CD4-positive, alpha-beta T cell treated with Interleukin-15 for 4 hours (primary cell): Measurements from ENCODE around the gene ADAMTS5.

Experiments
- DNase-seq: peaks from one replicate; pipeline ENCODE4 v3.0.0-alpha.2; 2020; ENCODE audit warnings: low spot score

The ADAMTS5 gene

DNA sequence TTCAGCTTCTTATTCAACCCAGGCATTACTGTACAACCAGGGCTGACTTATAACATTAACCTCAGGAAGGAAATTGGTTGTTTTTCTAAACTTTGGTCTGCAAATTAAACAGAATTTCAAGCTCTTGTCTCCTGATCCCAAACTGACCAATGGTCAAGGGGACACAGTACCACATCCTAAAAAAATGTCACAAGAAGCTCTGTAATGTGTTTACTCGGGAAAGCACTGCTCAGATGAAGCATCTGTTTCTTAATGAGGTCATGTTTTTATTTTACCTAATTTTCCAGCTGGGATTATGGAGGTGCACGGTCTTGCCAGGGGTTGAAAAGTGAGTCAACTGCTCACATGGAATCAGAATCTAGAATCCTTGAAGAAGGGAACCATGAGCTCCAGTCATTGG, 18.7 kb downstream of the ADAMTS5 start:
- DNase-seq = no peak

DNA sequence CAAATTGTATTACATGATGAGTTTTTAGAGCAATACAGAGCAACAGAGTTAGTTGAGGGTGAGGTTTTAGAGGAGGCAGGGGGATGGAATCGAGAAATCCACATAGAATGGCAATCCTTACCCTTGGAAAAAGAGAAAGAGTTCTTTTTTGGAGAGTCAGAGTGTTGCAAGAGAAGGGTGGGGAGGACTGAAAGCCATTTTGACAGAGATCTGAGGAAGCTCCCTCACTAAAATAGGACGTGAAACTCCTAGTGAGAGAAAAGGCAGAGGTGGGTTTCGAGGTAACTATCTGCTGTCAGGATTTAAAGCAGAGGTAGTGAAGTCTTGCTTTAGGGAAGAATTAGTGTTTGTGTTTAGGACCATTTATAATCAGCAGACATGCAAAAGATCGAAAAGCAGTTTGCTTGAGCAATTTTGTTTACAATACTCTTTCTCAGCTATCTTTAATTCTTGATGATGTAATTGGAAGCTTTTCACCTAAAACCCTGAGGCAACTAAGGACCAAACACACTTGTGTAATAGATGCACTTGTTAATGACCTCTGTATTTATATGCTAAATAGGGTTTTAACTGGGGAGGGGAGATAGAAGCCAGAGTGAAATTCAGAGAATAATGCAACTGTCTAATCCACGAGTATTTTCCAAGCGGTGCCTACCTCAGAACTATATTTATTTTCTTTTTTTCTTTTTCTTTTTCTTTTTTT, 20.0 kb downstream of the ADAMTS5 start:
- DNase-seq = no peak

DNA sequence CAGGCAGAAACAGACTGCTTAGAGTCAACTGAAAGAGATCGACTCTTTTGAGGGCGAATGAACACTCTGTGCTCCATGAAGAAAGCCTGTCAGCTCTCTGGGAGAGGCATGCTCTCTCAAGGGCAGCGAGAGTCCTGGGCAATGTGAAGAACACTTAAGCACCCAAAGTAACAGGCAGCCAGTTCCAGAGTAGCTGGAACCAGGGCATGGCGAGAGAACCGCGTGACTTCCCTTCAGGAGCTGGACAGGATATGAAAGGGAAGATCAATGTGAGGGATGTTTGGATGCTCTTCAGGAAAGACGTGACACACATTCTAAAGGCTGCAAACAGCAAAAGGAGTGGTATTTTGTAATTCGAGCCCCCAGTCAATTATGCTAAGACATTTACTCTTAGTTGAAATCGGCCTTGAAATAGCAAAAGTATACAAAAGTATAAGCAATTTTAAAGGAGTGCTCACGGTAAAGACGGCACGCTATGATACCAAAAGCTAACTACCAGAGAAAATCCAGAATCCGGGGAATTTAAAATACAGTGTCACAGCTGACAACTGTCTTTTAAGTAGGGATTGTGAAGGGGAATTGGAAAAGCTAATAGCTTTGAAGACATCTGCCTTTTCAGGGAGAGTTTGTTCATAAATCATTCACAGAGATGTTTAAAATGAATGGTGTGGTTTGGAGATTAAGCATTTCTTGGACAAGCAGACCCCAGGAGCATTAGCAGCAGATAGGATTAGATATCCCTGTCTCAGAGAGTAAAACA, 20.8 kb downstream of the ADAMTS5 start:
- no peak for DNase-seq

DNA sequence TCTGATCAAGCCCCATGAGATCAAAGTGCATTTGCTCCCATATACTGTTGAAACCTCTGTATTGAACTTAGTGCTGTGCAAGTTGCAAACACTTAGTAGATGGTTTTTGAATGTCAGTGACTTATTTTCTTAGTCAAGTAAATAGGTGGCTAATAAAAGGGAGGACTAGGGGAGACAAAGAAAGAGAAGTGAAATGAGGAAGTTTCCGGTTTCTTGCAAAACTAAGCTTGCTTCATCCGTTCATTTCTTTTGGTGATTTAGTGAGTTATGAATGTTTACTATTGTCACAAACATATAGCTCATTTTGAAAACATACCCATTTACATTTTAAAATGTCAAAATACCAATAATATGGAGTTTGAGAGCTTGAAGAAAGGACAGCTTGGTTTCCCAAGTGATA, 23.0 kb downstream of the ADAMTS5 start:
- no peak for DNase-seq

DNA sequence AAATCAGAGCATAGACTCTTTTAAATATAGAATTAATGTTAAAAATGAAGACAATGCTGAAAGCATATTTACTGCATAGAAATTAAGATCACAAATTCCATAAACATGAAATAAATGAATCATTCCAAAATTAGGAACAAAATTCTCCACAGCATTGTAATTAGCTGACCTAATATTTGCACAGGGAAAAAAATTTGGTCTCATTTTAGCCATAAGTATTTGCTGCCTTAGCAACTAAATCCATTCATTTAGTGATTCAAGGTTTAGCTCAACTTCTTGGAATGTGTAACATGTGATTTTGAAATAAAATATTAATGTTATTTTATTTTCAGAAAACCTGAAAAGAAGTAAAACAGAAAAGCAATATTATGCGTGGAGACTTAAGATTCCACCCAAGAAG, 25.5 kb downstream of the ADAMTS5 start:
- no peak for DNase-seq

DNA sequence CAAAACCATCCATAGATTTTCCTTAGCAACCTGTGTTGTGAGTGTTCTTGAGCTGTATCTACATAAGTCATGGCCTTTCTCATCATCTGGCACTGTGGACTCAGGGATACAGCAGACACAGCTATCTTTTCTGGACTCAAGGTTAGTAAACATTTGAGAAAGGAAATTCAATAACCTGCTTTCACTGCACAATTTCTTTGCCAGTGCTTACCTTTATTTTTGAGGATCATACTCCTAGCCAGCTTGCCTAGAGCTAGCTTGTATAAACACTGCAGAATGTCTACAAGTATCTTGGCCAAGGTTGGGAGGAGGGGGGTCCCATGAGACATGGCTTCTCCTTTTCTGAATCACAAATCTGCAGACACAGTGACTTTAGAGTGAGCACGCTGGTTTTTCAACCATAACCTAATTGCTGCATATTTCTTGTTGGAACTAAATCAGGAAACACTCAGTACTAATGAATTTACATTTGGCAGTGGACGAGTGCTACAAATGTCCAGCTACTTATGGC, 27.2 kb downstream of the ADAMTS5 start:
- DNase-seq = no peak

DNA sequence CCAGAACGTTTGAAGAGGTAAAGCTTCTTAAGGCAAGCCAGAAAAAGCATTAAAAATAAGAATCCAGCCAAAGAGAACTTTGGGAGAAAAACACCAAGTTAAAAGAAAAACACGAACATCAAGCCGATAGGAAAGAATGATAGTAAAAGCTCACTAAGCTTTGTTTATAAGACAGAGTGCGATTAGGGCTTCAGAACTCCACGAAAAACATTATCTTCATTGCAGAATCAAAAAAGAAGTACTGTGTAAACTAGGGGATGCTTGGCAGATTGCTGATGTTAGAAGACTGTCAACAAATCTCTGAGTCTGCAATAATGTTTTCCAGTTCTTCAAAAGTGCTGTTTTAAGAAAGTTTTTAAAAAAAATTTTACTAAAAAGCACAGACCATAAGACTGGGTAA, 30.2 kb downstream of the ADAMTS5 start:
- DNase-seq = no peak

DNA sequence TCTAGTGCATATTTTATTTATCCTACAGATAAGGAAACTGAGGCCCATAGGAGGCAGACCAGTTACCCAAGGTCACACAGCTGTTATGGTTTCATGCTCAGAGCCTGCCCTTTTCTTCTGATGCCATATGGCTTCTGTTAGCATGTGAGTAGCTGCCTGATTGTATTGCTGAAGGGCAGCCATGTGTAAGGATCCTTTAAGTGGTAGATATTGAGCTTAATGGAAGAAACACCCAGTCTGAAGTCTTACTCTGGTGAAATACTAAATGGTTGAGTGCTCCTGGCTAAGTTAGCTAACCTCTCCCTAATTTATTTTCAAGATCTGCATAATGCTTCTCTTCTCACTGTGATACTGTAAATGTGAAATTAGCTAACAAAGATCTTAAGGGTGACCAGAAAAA, 30.9 kb downstream of the ADAMTS5 start:
- no peak for DNase-seq

DNA sequence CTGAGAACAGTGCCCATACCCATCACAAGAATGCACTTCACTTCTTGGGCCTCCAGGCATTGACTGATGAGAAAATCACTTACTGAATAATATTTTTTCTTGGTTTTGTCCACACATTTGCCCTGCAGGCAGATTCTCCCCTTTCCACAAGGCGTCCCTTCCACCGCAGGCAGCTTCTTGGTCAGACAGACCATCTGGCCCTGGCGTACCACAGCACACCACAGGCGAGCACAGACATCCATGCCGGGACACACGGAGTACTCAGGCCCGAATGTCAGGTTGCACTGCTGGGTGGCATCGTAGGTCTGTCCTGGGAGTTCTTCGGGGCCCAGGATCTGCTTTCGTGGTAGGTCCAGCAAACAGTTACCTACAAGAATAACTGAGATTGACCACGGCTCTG, 32.5 kb downstream of the ADAMTS5 start:
- DNase-seq = no peak

DNA sequence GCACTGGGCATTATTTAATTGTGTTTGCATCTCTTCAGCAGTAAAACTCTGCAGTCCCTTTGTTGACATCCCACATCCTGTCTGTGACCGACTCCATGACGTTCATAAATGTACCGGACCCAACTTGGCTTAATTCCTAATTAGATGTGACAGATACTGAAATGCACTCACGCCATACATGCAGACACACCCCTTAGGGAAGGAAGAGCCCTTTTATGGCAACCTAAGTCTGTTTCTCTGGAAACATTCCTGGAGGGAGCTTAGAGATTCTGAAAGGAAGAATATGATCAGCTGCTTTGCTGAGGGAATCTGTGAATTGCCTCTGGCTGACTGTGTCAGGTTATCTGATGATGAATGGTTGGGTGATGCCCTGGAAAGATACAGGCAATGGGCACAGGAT, 33.4 kb downstream of the ADAMTS5 start:
- no peak for DNase-seq

DNA sequence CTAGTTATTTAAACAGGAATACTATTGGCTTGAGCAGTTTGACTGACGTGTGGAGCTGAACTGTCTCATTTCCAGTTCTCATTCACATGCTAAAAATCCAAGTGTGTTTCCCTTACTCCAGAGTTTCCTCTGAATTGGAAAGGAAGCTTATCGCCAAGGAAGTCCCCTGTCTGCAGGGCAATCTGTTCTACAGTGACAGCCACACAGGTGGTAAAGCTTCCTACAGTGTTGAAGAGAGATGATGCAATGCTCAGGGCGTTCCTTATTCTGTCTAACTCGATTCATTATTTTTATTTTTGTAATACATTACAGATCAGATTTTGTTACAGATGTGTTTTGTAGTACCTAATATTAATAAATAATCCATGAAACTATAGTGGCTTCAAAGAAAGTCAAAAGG, 41.3 kb downstream of the ADAMTS5 start:
- DNase-seq = no peak

DNA sequence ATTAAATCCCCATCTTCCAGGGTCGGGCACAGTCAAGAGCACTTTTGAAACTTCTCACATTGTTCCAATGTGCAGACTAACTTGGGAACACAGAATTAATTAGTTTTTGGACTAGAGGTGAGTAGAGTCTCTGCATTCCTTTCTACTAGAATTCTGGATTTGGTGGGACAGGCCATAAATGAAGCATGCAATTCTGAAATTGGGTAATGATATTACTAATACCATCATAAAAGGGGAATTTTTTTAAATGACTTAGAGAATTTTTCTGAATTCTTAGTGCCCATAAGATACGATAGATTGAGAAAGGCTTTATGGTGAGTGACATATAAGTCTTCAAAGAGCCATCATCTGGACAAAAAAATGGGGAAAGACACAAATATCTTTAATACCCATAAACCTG, 41.8 kb downstream of the ADAMTS5 start:
- DNase-seq = no peak

DNA sequence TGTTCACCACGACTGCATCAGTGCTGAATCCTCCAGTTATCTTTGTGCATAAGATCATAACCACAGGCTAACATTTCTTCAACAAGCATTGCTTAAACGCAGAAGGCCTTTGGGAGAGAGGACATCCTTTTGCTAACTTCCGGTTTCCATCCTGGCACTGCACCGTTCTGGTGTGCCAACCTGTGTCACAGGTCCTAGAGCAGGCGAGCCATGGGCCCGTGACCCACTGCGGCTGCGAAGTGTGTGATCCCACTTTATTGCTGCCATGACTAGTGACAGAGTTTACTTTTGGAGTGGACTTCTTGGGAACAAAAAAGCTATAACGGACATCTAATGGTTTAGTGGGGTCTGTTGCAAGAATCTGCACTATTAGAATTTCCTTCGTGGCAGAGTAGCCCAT, 42.9 kb downstream of the ADAMTS5 start:
- DNase-seq = no peak

DNA sequence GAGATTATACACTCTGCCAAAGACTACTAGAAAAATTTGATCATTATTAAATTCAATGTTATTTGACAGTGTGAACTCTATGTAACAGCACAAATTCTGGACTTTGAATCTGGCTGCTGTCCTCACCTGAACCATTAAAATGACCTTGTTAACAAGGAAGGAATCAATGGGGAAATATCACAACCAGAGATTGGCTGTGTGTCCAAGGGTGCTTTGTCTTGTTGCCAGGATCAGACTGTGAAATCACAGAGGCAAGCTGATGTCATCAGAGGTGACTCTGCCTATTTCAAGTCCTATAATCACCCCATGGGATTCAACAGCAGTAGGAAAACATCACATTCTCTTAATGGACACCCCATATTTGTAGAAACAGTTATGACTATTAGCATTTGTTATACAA, 46.8 kb downstream of the ADAMTS5 start:
- DNase-seq = no peak

DNA sequence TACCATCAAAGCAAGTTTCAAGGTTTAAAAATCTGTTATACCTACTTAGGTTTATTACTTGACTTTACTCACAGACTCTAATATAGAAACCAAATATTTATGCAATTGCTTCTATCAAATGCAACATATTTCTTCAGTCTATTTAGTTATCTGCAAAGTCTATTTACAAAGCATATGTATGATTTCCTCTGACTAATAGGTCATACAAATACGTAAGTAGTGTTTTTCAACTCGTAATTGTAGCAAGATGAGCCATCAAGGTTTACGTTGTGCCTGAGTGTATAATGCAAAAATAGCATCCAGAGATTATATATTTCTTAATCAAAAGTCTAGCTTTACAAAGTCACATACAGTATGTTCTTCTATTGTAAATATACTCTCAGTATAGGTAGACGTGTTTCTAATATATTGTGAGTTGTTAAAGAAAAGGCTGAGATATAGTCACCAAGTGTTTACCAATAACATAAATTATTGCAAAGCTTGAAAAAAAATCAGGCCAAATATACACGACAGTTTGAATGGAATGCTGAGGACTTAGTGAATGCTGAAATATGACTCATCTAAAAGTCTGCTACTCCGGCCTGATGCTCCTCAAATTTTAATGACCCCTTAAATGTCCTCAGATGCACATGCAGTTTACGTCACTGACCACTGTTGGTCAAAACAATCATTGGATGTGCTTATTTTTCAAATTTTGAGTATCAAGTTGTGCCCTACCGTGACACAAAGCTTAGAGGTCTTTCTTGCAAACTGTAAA, 48.4 kb downstream of the ADAMTS5 start:
- no peak for DNase-seq

DNA sequence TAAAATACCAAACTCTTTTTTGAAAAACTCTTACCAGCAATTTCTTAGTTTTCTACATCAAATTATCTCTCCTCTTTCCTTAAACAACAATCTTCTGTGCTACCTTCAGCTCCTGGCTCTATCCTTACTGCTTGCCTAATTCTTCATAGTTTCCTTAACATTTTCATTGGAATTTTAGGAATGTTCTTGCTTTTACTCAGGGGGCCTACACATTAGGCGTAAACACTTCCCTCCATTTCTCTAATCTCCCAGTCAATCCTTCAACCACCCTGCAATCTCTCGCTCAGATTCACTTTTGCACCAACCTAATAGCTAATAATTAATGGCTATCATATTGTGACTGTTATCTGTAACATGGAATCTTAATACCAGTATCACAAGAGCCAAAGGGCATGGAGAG, 50.1 kb downstream of the ADAMTS5 start:
- DNase-seq = no peak

DNA sequence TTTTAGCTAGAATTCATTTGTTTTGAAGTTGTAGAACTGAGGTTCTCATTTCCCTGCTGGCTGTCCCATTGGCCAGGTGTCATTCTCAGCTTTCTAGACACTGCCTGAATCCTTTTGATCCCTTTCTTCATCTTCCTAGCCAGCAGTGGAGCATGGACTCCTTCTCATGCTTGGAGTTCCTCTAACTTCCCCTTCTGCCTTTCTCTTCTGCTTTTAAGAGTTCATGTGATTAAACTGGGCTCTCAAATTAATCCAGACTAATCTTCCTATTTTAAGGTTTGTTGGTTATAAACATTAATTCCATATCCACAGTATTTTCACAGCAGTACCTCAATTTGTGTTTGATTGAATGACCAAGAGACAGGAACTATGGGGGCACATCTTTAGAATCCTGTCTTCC, 52.3 kb downstream of the ADAMTS5 start:
- DNase-seq = no peak

DNA sequence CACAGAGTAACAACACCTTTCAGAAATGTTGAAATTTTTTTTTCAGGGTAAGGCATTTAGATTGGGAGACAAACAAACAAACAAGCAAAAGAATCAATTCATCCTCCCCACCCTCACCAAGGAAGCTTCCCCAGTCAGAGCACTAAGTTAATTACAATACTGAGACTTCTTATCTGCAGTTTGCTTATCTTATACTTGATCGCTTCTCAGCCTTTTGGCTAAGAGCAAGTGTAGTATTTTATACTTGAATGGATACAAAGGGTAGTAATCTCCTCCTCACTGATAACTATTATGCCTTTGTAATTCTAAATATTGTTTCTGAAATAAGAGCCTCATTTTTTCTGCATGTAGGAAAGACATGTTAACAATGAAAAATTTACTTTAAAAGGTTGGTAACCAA, 54.4 kb downstream of the ADAMTS5 start:
- no peak for DNase-seq

DNA sequence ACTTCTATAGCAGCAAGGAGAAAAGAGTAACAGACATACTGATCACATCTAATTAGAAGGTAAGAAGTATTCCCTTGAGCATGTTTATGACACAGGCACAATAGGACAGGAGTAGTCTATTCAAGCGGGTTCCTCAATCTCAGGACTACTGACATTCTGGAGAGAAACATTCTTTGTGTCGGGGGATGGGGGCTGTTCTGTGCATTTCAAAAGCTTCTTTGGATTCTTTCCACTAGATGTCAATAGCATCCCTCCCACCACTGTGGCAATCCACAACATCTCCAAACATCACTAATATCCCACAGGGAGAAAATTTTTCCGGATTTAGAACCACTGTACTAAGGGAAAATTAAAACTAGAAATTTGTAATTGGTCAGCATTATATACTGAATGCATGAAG, 56.9 kb downstream of the ADAMTS5 start:
- DNase-seq = no peak

DNA sequence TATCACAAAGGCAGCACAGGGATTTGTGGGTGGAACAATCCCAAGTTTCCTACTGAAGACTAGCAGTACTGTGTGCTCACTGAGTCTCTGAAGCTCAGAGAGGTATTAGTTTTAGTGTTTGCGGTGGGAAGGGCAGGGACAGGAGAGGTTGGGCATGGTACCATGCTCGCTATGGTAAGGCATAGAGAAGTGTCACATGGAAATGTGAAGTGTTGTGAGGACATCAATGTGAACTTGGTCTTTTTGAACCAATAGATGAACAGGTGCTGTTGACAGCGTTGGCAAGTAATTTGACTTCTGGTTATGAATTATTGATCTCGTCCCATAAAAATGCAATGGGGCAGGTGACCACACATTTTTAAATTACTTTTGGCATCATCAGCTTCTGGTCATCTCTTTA, 65.9 kb downstream of the ADAMTS5 start:
- DNase-seq = no peak

DNA sequence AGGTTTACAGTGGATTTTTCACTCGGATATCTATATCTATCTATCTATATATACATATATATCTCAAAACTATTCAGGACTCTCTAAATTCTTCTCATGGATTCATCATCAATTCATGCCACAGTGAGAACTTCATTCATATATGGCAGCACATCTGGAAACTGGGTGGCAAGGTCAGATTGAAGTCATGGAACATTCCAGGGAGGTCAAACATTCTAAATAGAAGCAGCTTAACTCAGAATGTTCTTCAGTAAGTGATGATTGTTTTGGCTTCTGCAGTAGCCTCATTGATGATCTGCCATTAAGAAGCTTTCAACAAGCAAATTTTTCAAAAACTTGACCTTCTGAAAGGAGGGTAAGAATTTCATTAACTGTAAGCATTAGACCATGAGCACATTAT, 74.7 kb downstream of the ADAMTS5 start:
- DNase-seq = no peak

DNA sequence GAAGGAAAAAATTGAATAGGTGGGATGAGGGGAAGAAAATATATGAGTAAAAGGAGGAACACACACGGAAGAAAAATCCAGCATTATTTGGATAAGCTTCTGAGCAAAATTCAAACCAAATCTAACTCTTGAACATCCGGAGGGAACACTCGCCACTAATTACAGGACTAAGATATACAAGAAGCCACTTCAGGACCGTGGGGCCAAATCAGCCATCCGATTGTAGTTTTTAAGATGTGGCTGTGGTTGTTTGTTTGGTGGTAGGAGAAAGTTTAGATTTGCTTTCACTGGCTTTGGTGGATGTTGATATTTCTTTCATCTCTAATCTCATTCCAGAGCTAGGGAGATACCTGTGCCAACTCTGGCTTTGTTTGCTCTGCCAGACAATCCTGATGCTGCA, 78.0 kb downstream of the ADAMTS5 start:
- no peak for DNase-seq

DNA sequence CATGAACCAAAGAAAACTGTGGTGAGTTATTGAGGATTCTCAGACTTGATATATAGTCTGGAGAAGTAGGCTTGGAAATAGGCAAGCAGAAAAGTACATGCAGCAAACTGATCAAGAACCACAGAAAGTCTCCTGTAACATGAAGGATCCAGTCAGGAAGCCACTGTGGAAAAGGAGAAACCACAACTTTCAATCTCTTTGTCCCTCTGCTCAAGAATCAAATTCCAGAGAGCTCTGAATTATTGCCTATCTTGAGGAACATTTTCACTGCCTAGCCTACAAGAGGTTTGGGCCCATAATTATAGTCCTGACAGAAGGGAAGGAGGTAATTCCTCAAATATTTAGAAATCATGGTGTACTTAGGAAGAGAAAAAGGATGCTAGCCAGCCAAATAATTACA, 78.6 kb downstream of the ADAMTS5 start:
- DNase-seq = no peak
